Muscle of back (tissue), 11 donors: ENCODE measurements around the gene MRPL51. TPM values are rescaled to one million over a fixed set of nuclear protein-coding genes. Genes with fewer than 3 reads are reported as not detected.
"Not testable (repeated sequence)": the region's sequence is repeated elsewhere in the genome, so short reads cannot be mapped to it uniquely, and the experiment has no call there.

Source experiments
- DNase-seq, 3 donors: peaks; one replicate each; pipeline versions ENCODE4 v3.0.0 to v3.0.0-alpha.2; 2013
- polyA plus RNA-seq, 10 donors: library from polyadenylated mRNA; unstranded; fragments of 120-200 nt; gene quantifications; one replicate each; pipeline ENCODE4 v1.2.1, GENCODE V29; 2013; ENCODE audit not compliant: insufficient read length in 10 of 10

The MRPL51 gene
- polyA plus RNA-seq, 10 donors = 117 to 156 (median 137) TPM

DNA sequence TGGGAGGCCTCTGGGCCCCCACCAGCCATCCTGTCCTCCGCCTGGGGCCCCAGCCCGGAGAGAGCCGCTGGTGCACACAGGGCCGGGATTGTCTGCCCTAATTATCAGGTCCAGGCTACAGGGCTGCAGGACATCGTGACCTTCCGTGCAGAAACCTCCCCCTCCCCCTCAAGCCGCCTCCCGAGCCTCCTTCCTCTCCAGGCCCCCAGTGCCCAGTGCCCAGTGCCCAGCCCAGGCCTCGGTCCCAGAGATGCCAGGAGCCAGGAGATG, 40.5 kb upstream of the MRPL51 start:
- DNase-seq = no peak

DNA sequence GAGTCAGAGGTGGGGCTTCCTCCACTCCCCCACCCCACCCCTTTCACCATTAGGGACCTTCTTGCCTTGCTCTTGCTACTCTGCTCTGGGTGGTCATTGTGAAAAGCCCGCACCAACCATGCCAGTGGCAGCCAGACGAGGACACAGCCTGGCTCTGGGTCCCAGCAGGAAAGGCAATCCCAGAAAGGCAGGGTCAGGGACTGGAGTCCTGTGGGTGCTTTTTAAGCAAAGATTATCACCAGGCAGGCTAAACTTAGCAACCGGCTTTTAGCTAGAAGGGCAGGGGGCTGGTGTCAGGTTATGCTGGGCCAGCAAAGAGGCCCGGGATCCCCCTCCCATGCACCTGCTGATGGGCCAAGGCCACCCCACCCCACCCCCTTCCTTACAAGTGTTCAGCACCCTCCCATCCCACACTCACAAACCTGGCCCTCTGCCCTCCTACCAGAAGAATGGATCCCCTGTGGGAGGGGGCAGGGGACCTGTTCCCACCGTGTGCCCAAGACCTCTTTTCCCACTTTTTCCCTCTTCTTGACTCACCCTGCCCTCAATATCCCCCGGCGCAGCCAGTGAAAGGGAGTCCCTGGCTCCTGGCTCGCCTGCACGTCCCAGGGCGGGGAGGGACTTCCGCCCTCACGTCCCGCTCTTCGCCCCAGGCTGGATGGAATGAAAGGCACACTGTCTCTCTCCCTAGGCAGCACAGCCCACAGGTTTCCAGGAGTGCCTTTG, 40.0 kb upstream of the MRPL51 start:
- DNase-seq = peak; percentile 75 to 92 (median 79)

DNA sequence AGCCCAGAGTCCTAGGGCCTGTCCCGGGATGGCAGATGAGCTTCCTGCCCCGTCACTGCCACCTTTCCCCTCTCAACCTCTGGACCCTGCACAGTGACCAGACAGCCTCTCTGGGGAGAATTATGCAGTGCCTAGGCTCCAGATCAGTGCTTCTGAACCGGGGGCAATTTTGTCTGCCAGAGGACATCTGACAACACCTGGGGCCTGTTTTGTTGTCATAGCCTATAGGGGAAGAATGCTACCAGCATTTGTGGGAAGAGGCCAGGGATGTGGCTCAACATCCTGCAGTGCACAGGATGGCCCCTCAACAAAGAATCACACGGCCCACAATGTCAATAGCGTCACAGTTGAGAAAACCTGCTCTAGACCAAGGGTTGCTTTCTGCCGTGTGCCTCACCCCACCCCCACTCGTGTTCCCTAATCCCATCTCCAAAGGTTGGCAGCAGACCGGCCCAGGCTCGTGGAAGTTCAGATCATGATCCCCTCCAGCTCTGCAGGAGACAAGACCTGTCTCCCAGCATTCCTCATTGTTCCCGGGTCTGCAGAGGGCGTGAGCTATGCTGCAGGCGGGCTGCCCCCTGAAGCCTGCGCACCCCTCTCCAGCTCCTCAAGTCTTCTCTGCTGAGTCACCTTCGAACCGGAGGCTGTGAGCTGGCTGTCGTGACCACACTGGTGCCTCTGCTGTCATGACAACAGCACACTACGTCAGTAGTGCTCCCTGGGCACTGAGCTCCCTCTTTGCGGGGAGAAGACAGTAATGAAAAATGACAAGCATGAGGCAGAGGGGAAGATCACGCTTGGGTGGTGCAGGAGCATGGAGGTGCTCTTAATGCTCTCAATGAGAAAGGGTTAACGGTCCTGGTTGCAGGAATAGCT, 39.2 kb upstream of the MRPL51 start:
- peak in 2 of 3 donors; percentile 77 to 96 for DNase-seq

DNA sequence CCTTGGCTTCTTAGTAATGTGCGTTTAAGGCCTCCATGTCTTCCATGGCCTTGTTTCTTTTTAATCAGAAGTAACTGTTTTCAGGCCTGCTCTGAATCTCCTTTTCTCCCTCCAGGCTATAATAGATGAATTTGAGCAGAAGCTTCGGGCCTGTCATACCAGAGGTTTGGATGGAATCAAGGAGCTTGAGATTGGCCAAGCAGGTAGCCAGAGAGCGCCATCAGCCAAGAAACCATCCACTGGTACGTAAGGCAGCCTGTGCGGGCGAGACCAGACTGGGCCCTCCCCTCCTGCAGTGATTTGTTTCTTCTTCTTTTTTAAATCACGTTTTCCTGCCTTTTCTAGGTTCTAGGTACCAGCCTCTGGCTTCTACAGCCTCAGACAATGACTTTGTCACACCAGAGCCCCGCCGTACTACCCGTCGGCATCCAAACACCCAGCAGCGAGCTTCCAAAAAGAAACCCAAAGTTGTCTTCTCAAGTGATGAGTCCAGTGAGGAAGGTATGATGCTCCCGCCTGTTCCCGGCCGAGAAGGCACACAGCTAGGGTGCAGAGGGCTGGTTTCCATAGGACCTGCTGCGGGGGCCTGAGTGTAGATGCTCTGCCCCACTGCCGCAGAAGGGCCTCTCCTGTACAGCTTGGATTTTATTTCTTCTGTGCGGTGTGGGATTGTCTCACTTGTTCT, 37.7 kb upstream of the MRPL51 start:
- DNase-seq = no peak

DNA sequence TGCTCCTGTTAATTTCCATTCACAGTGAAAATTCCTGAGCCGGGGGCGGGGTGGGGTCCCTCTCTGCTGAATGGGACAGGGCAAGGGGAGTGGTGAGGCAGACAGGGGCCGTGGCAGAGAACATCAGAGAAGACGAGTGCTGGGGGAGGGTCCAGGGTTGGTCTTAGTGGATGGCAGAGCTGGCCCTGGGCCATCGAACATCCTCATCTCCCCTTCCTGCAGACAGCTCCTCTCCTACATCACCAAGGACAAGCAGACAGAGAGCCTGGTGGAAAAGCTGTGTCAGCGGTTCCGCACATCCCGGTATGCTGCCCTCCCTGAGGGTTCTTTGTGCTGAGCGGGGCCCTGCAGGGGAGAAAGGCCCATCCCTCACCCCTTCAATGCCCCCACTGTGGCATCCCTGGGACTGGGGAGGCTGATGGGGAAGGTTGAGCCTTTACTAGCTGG, 36.3 kb upstream of the MRPL51 start:
- DNase-seq = no peak

DNA sequence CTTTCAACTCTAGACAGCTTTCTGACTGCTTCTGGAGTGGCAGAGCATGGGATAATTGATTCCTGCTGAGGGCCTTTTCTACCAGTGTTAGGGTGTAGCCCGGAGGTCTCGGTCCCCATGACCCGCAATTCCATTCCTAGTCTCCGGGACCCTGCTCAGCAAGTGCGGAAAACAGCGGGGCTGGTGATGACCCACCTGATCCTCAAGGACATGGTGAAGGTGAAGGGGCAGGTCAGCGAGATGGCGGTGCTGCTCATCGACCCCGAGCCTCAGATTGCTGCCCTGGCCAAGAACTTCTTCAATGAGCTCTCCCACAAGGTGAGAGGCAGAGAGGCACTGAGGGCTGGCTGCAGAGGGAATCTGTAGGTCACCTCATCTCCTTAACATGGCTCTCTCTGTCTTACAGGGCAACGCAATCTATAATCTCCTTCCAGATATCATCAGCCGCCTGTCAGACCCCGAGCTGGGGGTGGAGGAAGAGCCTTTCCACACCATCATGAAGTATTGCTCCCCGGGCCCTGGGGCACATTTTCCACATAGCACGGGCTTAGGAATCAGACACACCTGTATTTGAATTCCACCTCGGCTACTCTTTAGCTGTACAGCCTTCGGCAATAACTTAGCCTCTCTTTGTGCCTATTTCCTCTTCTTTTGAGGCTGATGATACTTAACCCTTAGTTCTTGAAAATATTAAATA, 35.6 kb upstream of the MRPL51 start:
- no peak for DNase-seq

DNA sequence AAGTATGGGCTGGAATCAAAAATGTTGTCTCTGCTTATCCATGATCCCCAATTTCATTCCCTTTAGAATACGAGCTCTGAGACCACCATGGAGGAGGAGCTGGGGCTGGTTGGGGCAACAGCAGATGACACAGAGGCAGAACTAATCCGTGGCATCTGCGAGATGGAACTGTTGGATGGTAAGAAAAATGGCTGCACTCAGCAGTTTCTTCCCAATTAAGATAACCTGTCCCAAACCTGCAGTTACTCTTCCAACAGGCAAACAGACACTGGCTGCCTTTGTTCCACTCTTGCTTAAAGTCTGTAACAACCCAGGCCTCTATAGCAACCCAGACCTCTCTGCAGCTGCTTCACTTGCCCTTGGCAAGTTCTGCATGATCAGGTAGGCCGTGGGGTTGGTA, 34.6 kb upstream of the MRPL51 start:
- no peak for DNase-seq

DNA sequence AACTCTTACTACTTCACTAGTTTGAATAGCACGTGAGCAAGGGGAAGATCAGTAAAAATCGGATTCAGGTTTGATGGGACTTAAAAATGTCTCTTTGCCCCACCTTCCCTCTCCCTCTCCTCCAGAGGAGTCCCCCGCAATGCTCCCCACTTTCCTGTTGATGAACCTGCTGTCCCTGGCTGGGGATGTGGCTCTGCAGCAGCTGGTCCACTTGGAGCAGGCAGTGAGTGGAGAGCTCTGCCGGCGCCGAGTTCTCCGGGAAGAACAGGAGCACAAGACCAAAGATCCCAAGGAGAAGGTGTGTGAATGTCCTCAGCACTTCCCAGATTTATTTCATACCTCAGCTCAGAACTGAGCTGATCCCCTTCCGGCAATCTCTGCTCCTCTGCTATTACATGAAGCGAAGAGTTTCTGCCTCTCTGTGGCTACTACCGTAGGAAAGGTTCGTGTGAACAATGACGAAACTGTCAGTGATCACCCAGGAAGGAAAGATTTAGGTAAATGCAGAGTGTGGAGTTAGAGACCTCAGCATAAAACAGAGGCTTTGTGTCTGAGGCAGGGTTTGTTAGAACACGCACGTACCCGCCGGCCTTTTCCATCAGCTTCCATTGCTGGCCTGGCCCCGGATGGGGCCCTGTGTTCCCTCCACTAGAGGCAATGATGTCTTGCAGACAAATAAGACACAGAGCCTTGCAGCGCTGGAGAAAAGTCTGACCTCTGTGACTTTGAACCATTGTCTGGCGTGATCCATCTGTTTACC, 33.9 kb upstream of the MRPL51 start:
- DNase-seq = no peak

DNA sequence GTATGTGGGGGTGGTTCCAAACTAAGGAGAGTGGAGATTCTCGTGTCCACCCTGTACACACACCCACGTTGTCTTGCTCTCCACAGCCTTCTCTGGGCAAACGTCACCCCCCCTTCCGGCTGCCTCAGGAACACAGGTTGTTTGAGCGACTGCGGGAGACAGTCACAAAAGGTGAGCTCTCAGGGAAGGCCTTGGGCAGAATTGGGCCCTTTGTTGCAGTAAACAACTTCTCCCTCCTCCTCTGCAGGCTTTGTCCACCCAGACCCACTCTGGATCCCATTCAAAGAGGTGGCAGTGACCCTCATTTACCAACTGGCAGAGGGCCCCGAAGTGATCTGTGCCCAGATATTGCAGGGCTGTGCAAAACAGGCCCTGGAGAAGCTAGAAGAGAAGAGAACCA, 33.1 kb upstream of the MRPL51 start:
- no peak for DNase-seq

DNA sequence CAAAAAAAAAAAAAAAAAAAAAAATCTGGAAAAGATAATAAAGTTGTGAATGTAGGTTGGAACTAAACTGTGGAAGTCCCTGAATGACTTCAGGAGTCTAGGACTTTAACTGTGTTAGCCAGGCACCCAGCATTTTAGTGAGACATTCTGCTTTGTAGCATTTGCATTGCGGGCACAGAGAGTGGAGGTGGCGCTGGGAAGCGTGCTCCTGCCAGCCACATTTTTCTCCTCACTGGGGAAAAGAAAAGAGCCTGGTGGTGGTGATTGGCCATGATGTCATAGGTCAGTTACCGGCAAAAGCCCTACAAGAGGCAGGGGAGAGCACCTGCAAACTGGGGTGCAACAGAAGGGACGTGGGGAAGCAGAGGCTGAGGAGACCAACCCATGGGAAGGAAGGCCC, 31.6 kb upstream of the MRPL51 start:
- DNase-seq = no peak

DNA sequence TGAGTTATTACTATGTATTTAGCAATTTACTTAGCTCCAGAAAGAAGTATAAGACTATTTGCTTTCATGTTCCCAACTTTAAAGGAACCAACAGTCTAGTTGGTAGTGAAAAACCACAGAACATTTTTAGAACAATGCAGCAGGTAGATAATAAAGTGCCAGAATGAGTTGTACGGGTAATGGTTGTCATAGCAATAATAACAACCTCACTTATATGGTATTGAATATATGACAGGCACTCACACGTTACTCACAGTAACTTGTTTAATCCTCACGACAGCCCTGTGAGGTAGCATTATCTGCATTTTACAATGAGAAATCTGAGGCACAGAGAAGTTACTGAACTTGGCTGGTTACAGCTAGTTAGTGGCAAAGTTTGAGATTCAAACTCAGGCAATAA, 30.6 kb upstream of the MRPL51 start:
- DNase-seq = no peak

DNA sequence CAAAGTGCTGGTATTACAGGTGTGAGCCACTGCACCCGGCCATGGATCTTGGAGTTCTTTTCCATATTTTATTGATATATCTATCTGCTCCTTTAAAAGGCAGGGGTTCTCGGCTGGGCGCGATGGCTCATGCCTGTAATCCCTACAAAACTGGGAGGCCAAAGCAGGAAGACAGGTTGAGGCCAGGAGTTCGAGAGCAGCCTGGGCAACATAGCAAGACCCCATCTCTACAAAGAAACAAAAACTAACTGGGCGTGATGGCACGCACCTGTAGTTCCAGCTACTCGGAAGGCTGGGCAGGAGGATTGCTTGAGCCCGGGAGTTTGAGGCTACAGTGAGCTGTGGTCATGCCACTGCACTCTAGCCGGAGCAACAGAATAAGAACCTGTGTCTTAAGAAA, 29.1 kb upstream of the MRPL51 start:
- no peak for DNase-seq

DNA sequence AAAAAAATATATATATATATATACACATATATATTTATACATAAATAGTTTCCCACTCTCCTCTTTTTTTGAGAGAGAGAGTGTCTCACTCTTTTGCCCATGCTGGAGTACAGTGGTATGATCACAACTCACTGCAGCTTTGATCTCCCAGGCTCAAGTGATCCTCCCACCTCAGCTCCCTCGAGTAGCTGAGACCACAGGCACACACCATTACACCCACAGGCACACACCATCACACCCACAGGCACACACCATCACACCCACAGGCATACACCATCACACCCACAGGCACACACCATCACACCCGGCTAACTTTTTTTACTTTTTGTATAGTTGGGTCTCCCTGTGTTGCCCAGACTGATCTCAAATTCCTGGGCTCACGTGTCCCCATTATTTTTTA, 27.1 kb upstream of the MRPL51 start:
- no peak for DNase-seq

DNA sequence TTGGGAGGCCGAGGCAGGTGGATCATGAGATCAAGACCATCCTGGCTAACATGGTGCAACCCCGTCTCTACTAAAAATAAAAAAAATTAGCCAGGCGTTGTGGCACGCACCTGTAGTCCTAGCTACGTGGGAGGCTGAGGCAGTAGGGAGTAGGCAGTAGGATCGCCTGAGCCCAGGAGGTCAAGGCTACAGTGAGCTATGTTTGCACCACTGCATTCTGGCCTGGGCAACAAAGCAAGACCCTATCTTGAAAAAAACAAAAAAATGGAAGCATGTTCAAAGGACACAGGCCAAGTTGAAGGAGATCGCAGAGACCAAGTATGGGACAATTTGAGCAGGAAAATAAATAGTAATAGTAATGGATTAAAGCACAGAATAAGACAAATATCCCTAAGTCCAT, 15.0 kb upstream of the MRPL51 start:
- DNase-seq = no peak

DNA sequence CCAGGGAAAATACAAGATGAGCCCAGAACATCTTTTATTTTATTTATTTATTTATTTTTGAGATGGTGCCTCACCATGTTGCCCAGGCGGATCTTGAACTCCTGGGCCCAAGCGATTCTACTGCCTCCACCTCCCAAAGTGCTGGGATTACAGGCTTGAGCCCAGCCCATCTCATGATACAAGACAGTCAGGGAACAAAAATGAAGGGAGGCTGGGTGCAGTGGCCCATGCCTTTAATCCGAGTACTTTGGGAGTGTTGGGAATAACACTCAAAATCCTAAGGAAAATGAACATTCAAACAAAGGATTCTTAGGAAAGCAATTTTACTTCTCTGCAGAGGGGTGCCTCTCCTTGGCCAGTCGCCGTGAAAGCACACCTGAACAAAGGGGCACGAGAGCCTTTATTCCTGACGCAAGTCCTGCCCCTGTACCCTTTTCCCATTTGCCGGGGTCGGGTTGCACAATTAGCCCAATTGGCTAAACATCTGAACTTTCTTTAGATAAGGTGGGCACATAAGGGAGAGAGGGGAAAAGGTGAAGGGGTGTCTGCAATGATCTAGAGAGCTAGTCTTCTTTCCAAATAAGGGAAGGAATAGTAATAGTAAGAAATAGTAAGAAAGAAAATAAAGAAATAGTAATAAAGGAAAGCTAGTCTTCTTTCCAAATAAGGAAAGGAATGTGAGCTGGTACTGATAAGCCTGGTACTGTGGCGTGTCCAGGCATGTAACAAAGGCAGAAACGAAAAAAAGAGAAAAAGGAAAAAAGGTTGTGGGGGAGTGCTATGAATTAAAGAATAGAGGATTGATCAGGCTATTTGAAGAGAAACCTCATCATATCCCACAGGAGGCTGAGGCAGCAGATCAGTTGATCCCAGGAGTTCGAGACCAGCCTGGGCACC, 14.3 kb upstream of the MRPL51 start:
- no peak for DNase-seq

DNA sequence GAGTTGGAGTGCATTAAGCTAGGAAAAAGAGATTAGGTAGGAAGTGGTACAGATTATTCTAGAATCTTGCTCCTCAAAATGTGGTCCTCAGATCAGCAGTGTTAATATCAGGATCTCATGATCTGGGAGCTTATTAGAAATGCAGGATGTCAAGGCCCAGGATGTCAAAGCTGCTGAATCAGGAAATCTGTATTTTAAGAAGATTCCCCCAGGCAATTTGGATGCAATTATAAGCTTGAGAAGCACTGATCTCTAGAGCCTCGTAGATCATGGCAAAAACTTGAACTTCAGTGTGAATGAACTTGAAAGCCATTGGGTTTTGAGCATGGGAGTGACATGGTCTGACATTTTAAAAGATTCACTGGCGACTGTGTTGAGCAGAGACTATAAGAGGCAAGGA, 7.4 kb upstream of the MRPL51 start:
- no peak for DNase-seq

DNA sequence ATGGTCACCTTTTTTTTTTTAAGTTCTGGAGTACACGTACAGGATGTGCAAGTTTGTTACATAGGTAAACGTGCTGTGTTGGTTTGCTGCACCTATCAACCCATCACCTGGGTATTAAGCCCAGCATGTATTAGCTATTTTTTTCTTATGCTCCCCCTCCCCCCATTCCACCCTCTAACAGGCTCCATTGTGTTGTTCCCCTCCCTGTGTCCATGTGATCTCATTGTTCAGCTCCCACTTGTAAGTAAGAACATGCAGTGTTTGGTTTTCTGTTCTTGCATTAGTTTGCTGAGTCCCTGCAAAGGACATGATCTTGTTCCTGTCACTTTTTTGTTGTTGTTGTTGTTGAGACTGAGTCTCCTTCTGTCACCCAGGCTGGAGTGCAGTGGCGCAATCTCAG, 4.2 kb upstream of the MRPL51 start:
- not testable (repeated sequence) for DNase-seq

DNA sequence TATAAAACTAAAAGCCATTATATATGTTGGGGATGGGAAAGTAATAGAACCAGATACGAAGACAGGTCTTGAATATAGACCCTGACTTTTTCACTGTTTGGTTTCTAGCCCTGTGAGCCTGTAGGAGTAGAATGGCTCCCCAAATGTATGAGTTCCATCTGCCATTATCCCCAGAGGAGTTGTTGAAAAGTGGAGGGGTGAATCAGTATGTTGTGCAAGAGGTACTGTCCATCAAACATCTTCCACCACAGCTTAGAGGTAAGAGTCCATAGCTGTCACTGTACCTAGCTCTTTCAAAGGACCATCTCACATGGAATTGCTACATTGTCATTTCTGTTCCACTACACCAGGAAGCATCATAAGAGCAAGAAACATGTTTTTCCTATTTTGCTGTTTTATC, 1.9 kb upstream of the MRPL51 start:
- no peak for DNase-seq

DNA sequence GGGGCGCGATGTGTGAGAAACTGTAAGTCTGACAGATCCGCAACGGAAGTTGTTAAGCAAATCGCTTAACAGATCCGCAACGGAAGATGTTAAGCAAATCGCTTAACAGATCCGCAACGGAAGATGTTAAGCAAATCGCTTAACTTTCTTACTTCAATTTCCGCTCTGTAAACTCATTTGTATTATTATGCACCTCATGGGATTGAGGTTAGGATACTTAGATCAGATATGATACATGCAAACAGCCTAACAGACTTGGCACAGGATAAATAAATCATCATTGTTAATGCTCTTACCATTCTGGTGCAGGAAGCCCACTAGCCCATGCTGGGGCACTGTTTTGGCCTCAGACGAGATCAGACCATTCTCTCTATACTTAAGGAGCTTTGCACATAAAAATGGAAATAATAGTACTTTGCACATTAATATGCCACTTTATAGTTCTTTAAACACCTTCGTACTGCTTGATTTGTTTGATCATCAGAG, 1.2 kb upstream of the MRPL51 start:
- no peak for DNase-seq
